HepG2 (cell line): ENCODE measurements around the gene B3GNT2. TPM values are rescaled to one million over a fixed set of nuclear protein-coding genes. Genes with fewer than 3 reads are reported as not detected.
A peak's percentile ranks its signal among the peaks of the same experiment; 100 is the strongest.

Experiments used
- CEBPZ ChIP-seq: IDR thresholded peaks from 2 replicates; pipeline ENCODE4 v1.6.1; 2012; ENCODE audit warnings: low read length, improper control_type of control experiment
- ETV5 ChIP-seq: IDR thresholded peaks from 2 replicates; pipeline ENCODE4 v1.6.1; 2018; ENCODE audit warnings: missing biosample characterization, missing genetic modification reagents, inconsistent platforms, borderline replicate concordance
- FOXC1 ChIP-seq: sonication (generic); formaldehyde crosslinking; IDR thresholded peaks from 2 replicates; pipeline ENCODE4 v1.8.0; 2022; ENCODE audit warnings: mild to moderate bottlenecking, missing genetic modification reagents, borderline replicate concordance
- IKZF4 ChIP-seq: sonication (generic); formaldehyde crosslinking; IDR thresholded peaks from 2 replicates; pipeline ENCODE4 v1.5.1; 2020; ENCODE audit warnings: borderline replicate concordance, mild to moderate bottlenecking, low read depth, missing genetic modification reagents; ENCODE audit errors: not compliant biosample characterization
- KAT7 ChIP-seq: IDR thresholded peaks from 2 replicates; pipeline ENCODE4 v1.6.1; 2018; ENCODE audit warnings: borderline replicate concordance, missing compliant biosample characterization
- MTERF4 ChIP-seq: sonication (generic); formaldehyde crosslinking; IDR thresholded peaks from 2 replicates; pipeline ENCODE4 v1.8.0; 2023; ENCODE audit warnings: mild to moderate bottlenecking, missing genetic modification reagents
- NR3C1 ChIP-seq: sonication (generic); formaldehyde crosslinking; IDR thresholded peaks from 2 replicates; pipeline ENCODE4 v1.4.0; 2020; ENCODE audit warnings: missing genetic modification reagents
- RCOR2 ChIP-seq: IDR thresholded peaks from 2 replicates; pipeline ENCODE4 v1.6.1; 2016; ENCODE audit warnings: missing biosample characterization, missing genetic modification reagents
- SALL1 ChIP-seq: sonication (generic); formaldehyde crosslinking; IDR thresholded peaks from 2 replicates; pipeline ENCODE4 v1.8.0; 2022; ENCODE audit warnings: mild to moderate bottlenecking, missing genetic modification reagents
- SRY ChIP-seq: sonication (generic); formaldehyde crosslinking; IDR thresholded peaks from 2 replicates; pipeline ENCODE4 v1.8.0; 2022; ENCODE audit warnings: mild to moderate bottlenecking, missing genetic modification reagents
- TFDP2 ChIP-seq: sonication (generic); formaldehyde crosslinking; IDR thresholded peaks from 2 replicates; pipeline ENCODE4 v1.4.0; 2020; ENCODE audit warnings: missing genetic modification reagents
- TFE3 ChIP-seq: IDR thresholded peaks from 2 replicates; pipeline ENCODE4 v1.6.1; 2016
- ZFP91 ChIP-seq: sonication (generic); formaldehyde crosslinking; IDR thresholded peaks from 2 replicates; pipeline ENCODE4 v1.9.0; 2022; ENCODE audit warnings: missing genetic modification reagents, mild to moderate bottlenecking, borderline replicate concordance
- ZNF451 ChIP-seq: sonication (generic); formaldehyde crosslinking; IDR thresholded peaks from 2 replicates; pipeline ENCODE4 v1.5.0; 2020; ENCODE audit warnings: mild to moderate bottlenecking, missing genetic modification reagents
- ZNF652 ChIP-seq: IDR thresholded peaks from 2 replicates; pipeline ENCODE4 v1.6.1; 2016; ENCODE audit warnings: low read depth, borderline replicate concordance
- ZNF710 ChIP-seq: sonication (generic); formaldehyde crosslinking; IDR thresholded peaks from 2 replicates; pipeline ENCODE4 v1.5.0; 2020; ENCODE audit warnings: mild to moderate bottlenecking, missing genetic modification reagents, borderline replicate concordance
- ZNF713 ChIP-seq: sonication (generic); formaldehyde crosslinking; IDR thresholded peaks from 2 replicates; pipeline ENCODE4 v1.4.0; 2020; ENCODE audit warnings: mild to moderate bottlenecking, missing genetic modification reagents
- polyA plus RNA-seq, 8 experiments: library from polyadenylated mRNA; depleted of rRNA in 3 of 8; stranded (reverse) in 7 of 8; unstranded in 1 of 8; fragments of >200 nt; fragmentation: Illumina TruSeq in 4 of 8; extraction: Trizol in 4 of 8; gene quantifications; 2 replicates each; pipeline versions ENCODE4 v1.2.1 to v1.2.3, GENCODE V29; 2011 to 2016; ENCODE audit warnings: low read depth in 4 of 8, missing spikeins in 1 of 8, mixed read lengths in 1 of 8; ENCODE audit not compliant: insufficient read depth in 1 of 8
- total RNA-seq, 5 experiments: library from RNA; depleted of rRNA; stranded (reverse); fragments of >200 nt; fragmentation: Illumina TruSeq; extraction: Trizol; gene quantifications; 2 replicates each; pipeline ENCODE4 v1.2.3, GENCODE V29; 2016; ENCODE audit warnings: low read depth in 1 of 5

The B3GNT2 gene
- total and polyA plus RNA-seq, 2 of the 13 experiments (the other 11 are each of a cell fraction or from before 2014, with no cell fraction given), result 26.3 to 28.5 TPM

GRCh38 chr2:62195421-62196277 is at the start of gene B3GNT2 (continued):
- TF ChIP-seq ETV5 (CRISPR knock-in tag) (peak; percentile 87), MTERF4 (CRISPR knock-in tag) (peak; percentile 9; the same call in 1 of the 2 replicates), ZNF713 (CRISPR knock-in tag) (no peak), FOXC1 (CRISPR knock-in tag) (peak; percentile 29; the same call in 1 of the 2 replicates), TFDP2 (peak; percentile 29; the same call in 1 of the 2 replicates), ZFP91 (peak; percentile 65; the same call in 1 of the 2 replicates), TFE3 (CRISPR knock-in tag) (peak; percentile 46; the same call in 1 of the 2 replicates), IKZF4 (CRISPR knock-in tag) (peak; percentile 5), NR3C1 (CRISPR knock-in tag) (no peak), ZNF451 (no peak; the same call in 1 of the 2 replicates), SRY (CRISPR knock-in tag) (peak; percentile 94), SALL1 (CRISPR knock-in tag) (peak; percentile 56), ZNF652 (CRISPR knock-in tag) (no peak), CEBPZ (no peak), KAT7 (CRISPR knock-in tag) (no peak), ZNF710 (CRISPR knock-in tag) (peak; percentile 28; the same call in 1 of the 2 replicates), RCOR2 (CRISPR knock-in tag) (no peak)
